Natural killer cell treated with Interleukin-12 subunit alpha and Interleukin-12 subunit beta and Interleukin-15 and Interleukin-18, amount 100 ng/mL, for 72 hours (primary cell): ENCODE data around the gene MGAT4B. TPM values are rescaled to one million over a fixed set of nuclear protein-coding genes. Genes with fewer than 3 reads are reported as not detected.

Experiments
- ATAC-seq, 2 donors: fragments of 150-1000 bp; cut with Tn5 transposase in 1 of 2; sonication (Bioruptor Pico), chemical (Tn5 transposase) in 1 of 2; 2 replicates each; pipeline ENCODE4 v1.10.0; 2021
- DNase-seq: peaks from one replicate; pipeline ENCODE4 v3.0.0; 2022; ENCODE audit warnings: low spot score
- H3K27ac Mint-ChIP-seq, 2 donors: 1 replicate in 1 of 2; 2 replicates in 1 of 2; pipeline ENCODE4 v1.8.0; 2022; ENCODE audit warnings: mixed read lengths in 2 of 2, mild to moderate bottlenecking in 1 of 2, moderate library complexity in 1 of 2
- H3K27me3 Mint-ChIP-seq, 2 donors: 1 replicate in 1 of 2; 2 replicates in 1 of 2; pipeline ENCODE4 v1.8.0; 2022; ENCODE audit warnings: mixed read lengths in 2 of 2
- H3K36me3 Mint-ChIP-seq: one replicate; pipeline ENCODE4 v1.8.0; 2022; ENCODE audit warnings: mixed read lengths
- H3K4me1 Mint-ChIP-seq, 2 donors: 1 replicate in 1 of 2; 2 replicates in 1 of 2; pipeline ENCODE4 v1.8.0; 2022; ENCODE audit warnings: low read depth in 2 of 2, mixed read lengths in 2 of 2, mild to moderate bottlenecking in 1 of 2
- H3K4me3 Mint-ChIP-seq: one replicate; pipeline ENCODE4 v1.8.0; 2022; ENCODE audit warnings: mixed read lengths
- H3K9me3 Mint-ChIP-seq: 2 replicates; pipeline ENCODE4 v1.8.0; 2022; ENCODE audit warnings: mixed read lengths
- total RNA-seq, 2 donors: library from RNA; stranded (reverse); gene quantifications; one replicate each; pipeline ENCODE4 v1.2.3, GENCODE V29; 2022

Gene MGAT4B
- total RNA-seq, 2 donors from 2014 or later = 73.2 to 105 TPM

DNA sequence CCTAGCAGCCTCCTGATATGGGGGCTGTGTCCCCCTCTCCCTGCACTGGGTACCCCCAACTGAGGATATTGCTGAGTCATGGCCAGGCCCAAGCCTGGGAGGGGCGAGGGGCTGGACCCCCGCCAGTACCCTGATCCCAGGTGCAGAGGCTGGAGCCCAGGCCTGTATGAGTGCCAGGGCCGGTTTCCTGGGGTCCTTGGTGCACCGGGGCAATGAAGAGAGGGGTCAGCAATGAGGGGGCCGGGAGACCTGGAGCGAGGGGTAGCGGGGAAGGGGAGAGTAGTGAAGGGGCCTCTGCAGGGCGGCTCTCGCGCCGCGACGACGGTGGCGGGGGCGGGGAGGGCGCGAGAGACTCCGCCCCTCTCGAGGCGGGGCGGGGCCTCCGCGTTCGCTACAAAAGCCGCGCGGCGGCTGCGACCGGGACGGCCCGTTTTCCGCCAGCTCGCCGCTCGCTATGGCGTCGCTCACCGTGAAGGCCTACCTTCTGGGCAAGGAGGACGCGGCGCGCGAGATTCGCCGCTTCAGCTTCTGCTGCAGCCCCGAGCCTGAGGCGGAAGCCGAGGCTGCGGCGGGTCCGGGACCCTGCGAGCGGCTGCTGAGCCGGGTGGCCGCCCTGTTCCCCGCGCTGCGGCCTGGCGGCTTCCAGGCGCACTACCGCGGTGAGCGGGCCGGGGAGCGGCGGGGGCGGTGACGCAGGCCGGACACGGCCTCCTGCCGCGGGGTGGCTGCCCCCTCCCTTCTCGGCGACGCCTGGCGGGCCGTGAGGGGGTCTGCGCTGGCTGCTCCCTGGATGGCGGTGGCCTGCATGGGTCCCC, 14.0 kb upstream of the MGAT4B start, which contains the start of gene SQSTM1:
Gene SQSTM1, plus strand, starts transcription at position 423 of the 815 bp plus-strand sequence. Its CDS starts 32 bp downstream, at position 455.
- Mint-ChIP-seq H3K27ac (peak within 1 kb of the TSS; percentile 90 to 96), H3K36me3 (peaks cover 13% of the 10 kb centered on the region), H3K27me3 (no peaks in the 10 kb centered on the region), H3K4me1 (peaks cover 45 to 49% of the 10 kb centered on the region in 2 donors), H3K4me3 (peak within 1 kb of the TSS; percentile 81), H3K9me3 (no peaks in the 10 kb centered on the region)
- ATAC-seq (peak; percentile 68 to 75), DNase-seq (peak; percentile 89)

DNA sequence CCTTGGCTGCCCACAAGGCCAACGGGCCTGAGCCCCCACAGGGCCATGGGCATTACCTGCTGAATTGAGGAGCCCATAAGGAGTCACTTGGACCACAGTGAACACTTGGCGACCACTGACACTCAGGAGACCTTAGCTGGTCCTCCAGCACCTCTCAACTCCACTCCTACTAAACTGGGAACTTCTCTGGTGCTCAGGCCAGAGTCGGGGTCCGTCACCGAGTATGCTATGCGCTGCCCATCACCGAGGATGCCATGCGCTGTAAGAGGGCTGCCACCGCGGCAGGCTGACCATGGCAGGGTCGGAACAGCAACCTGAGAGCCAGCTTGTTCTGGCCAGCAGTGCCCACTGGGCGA, 13.4 kb upstream of the MGAT4B start:
- DNase-seq = no peak
- peak overlapping the region; percentile 87 to 96 for H3K27ac Mint-ChIP-seq
- no peaks in the 10 kb centered on the region for H3K27me3 Mint-ChIP-seq
- H3K4me3 Mint-ChIP-seq = peak overlapping the region; percentile 74
- H3K9me3 Mint-ChIP-seq = no peaks in the 10 kb centered on the region
- H3K36me3 Mint-ChIP-seq = peaks cover 13% of the 10 kb centered on the region
- peaks cover 45 to 51% of the 10 kb centered on the region in 2 donors for H3K4me1 Mint-ChIP-seq
- ATAC-seq = no peak

DNA sequence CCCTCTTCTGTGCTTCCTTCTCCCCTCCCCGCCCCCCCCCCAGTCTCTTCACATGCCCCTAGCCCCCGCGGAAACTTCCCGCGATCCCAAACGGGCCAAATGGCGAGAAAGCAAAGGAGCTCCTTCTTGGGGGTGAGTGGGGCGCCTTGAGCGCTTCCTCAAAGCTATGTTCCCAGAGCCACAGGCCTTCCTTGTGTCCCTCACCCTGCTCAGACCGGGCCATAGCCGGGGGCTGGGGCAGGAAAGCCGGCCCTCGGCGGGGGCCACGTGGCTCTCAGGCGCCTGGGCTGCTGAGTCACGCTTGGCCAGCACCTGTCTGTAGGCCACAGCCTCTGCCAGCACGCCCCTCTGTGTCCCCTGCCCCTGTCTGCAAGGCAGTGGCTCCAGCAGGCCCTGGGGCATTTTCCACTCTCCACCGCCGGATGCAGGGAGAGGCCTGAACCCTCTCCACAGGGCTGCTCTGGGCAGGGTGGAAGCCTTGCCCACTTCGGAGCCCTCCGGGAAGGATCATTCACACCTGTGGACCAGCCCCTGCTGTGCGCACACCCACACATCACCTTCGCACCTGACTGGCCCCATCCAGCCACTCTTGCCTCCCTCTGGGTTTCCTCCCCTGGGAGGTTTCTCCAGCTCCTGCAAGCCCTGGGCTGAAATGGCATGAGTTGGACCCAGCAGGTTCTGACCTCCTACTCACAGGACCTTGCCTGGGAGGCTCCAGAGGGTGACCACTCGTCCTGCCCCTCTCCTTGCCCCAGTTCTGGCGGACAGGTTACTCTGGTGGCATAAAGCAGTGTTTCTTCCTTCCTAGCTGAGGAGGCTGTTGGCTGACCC, 12.8 kb upstream of the MGAT4B start:
- H3K27ac Mint-ChIP-seq = peak overlapping the region; percentile 87 to 96
- H3K4me3 Mint-ChIP-seq = peak overlapping the region; percentile 74
- H3K4me1 Mint-ChIP-seq = peaks cover 41 to 48% of the 10 kb centered on the region in 2 donors
- ATAC-seq = peak; percentile 48 to 58
- H3K27me3 Mint-ChIP-seq = no peaks in the 10 kb centered on the region
- DNase-seq = peak; percentile 85
- H3K36me3 Mint-ChIP-seq = peaks cover 10% of the 10 kb centered on the region
- H3K9me3 Mint-ChIP-seq = no peaks in the 10 kb centered on the region

DNA sequence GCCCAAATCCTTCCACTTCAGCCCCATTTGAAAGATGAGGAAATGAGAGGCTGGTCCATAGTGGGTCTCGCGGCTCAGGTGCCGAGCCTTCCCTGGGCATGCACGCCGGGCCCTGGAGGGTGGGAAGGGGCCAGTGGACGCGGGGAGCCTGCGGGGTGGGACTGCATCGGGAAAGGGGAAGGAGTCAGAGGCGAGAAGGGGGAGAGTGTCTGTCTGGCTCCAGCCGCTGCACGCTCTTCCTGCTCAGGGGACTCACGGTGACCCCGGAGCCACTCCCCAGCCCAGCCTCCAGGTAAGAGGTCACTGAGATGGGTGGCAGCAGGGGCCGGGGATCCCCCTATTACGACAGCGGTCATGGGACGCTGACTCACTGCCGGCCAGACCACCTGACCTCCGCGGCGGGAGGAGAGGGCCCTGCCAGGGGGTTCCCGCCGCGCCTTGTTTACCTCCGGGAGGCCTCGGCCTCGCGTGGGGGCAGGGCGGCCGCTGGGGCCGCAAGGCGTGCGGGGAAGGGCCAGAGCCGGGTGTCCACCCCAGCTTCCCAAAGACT, 12.2 kb upstream of the MGAT4B start:
- H3K36me3 Mint-ChIP-seq = peaks cover 7% of the 10 kb centered on the region
- no peaks in the 10 kb centered on the region for H3K9me3 Mint-ChIP-seq
- H3K27me3 Mint-ChIP-seq = no peaks in the 10 kb centered on the region
- peak overlapping the region; percentile 87 to 96 for H3K27ac Mint-ChIP-seq
- peak; percentile 99 for DNase-seq
- H3K4me1 Mint-ChIP-seq = peaks cover 39 to 44% of the 10 kb centered on the region in 2 donors
- H3K4me3 Mint-ChIP-seq = peak overlapping the region; percentile 75
- peak; percentile 78 to 84 for ATAC-seq

DNA sequence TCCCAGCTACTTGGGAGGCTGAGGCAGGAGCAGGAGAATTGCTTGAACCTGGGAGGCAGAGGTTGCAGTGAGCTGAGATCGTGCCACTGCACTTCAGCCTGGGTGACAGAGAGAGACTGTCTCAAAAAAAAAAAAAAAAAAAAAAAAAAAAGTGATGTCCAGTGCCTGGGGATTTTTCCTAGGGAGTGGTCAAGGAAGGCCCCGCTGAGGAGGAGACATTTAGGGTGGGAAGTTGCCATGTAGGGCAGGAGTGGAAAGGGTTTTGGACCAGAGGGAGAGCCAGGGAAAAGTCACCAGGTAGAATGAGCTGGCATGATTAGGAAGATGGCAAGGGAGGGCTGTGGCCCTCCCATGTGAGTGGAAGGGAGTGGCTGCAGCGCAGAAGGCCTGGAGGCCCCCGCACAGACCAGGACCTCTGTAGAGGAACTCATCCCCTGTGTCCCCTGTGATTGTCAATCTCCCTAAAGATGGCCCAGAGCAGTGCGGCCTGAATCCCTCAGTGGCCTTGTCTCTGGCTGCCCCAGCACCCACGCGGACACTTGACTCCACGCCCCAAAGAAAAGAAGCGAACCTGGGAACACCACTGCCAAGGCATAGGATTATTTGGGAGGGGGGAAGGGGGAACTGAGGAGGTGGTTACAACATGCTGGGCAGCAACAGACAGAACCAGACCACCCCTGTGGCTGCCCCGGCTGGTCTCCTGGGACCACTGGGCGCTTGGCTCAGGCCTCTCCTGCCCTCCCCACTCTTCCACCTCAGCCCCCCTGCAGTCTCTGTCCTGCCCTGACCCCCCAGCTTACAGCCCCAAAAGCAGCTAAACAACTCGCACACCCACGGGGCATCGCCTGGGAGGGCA, 11.5 kb upstream of the MGAT4B start:
- ATAC-seq = no peak
- peak overlapping the region; percentile 87 to 96 for H3K27ac Mint-ChIP-seq

DNA sequence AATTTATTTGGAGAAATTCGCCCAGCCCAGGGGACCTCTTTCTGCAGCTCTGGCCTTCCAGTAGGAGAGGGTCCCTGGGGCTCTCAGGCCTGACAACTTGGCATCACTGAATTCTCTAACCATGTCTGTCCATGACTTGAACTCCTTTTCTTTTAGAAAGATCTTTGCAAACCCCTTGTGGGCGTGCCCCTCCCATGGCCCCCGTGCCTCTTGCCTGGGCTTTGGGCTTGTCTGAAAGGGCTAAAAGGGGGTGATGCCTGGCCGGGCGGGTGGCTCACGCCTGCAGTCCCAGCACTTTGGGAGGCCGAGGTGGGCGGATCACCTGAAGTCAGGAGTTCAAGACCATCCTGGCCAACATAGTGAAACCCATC, 10.8 kb upstream of the MGAT4B start:
- Mint-ChIP-seq H3K27ac (peak overlapping the region; percentile 87 to 96), H3K4me1 (peaks cover 32 to 33% of the 10 kb centered on the region in 2 donors), H3K4me3 (peak overlapping the region; percentile 75), H3K36me3 (peaks cover 7% of the 10 kb centered on the region), H3K9me3 (no peaks in the 10 kb centered on the region), H3K27me3 (no peaks in the 10 kb centered on the region)
- no peak for DNase-seq
- no peak for ATAC-seq

More for the DNA sequence above, 11.5 kb upstream of the MGAT4B start:
- peak overlapping the region; percentile 75 for H3K4me3 Mint-ChIP-seq
- H3K27me3 Mint-ChIP-seq = no peaks in the 10 kb centered on the region
- no peak for DNase-seq
- H3K4me1 Mint-ChIP-seq = peaks cover 39 to 40% of the 10 kb centered on the region in 2 donors
- H3K9me3 Mint-ChIP-seq = no peaks in the 10 kb centered on the region
- peaks cover 7% of the 10 kb centered on the region for H3K36me3 Mint-ChIP-seq

DNA sequence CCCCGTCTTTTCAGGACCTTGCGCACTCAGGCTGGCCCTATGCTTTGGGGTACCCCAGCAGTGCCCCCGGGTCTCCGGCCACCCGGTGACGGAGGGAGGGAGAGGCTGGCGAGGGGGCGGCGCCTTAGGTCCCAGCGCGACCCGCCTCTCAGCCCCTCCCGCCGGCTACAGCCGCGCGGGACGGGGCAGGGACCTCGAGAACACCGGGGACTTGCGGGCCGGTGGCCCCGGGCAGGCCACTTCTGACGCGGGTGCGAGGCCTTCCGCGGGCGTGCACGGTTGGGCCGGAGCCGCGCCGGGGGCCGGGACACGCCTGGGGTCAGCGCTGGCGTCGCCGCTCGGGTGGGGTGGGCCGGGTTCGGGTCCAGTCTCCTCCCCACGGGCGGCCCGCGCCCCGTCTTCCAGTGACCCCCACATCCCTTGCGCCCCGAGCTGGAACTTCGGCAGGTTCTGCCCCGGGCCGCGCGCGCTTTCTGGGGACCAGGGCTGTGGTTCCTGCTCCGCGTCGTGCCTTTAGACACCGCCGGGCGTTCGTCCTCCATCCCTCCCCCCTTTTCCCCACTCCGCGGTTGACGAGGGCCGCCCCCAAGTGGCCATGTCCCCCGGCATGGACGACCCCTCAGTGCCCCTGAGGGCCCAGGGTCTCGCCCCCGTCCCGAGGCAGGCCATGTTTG, 10.3 kb upstream of the MGAT4B start:
- Mint-ChIP-seq H3K36me3 (peaks cover 2% of the 10 kb centered on the region), H3K4me3 (peak overlapping the region; percentile 75), H3K4me1 (peaks cover 27 to 28% of the 10 kb centered on the region in 2 donors), H3K27me3 (no peaks in the 10 kb centered on the region), H3K27ac (peak overlapping the region; percentile 87 to 96), H3K9me3 (no peaks in the 10 kb centered on the region)
- ATAC-seq (no peak), DNase-seq (no peak)

DNA sequence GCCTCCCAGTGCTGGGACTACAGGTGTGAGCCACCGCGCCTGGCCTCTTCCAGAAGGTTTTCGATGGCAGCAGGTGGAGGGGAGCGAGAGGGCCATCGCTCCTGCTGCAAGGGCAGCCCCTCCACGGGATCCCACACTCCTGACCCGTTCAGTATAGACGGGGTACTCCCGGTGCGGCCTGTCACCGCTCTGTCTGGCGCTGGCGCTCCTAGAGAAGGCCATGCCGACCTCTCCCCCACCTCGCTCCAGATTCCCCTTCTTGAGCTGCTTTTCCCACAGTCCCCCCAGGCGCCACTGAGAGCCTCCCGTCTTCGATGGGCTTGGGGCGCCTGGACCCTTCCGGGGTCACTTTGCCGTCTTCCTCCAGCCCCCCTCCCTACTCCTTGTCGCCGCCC, 9.7 kb upstream of the MGAT4B start:
- ATAC-seq (no peak), DNase-seq (no peak)
- Mint-ChIP-seq H3K4me3 (no peak overlapping the region), H3K27ac (no peak overlapping the region), H3K4me1 (peaks cover 22 to 25% of the 10 kb centered on the region in 2 donors), H3K27me3 (no peaks in the 10 kb centered on the region), H3K9me3 (no peaks in the 10 kb centered on the region), H3K36me3 (no peaks in the 10 kb centered on the region)

DNA sequence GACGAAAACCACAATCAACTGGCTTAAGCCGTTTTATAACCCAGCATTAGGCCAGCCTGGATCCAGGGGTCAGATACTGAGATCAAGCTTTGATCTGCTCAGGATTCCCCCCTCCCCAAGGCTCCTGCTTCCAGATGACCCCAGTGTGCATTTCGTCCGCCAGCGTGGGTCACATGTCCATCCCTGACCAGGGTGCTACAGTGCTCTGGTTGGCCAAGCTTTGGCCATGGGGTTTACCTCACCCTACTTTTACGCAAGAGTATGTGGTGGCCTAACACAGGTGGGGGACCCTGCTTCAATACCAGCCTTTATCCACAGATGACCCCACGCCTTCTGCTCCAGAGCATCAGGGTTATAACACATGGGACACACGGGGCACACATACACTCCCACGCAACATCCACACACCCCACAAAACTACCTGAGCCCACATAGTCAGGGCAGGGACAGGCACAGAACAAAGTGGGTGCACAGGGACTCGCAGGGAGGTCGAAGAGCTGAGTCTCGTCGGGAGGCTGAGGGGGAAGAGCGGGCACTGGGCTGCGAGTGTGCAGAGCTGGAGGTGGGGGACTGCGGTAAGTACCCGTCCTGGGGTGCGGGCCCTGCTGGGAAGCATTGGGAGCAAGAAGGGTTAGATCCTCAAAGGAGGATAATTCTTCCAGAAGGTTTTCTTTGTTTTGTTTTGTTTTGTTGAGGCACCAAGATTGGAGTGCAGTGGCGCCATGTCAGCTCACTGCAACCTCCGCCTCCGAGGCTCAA, 9.0 kb upstream of the MGAT4B start:
- Mint-ChIP-seq H3K9me3 (no peaks in the 10 kb centered on the region), H3K36me3 (no peaks in the 10 kb centered on the region)

DNA sequence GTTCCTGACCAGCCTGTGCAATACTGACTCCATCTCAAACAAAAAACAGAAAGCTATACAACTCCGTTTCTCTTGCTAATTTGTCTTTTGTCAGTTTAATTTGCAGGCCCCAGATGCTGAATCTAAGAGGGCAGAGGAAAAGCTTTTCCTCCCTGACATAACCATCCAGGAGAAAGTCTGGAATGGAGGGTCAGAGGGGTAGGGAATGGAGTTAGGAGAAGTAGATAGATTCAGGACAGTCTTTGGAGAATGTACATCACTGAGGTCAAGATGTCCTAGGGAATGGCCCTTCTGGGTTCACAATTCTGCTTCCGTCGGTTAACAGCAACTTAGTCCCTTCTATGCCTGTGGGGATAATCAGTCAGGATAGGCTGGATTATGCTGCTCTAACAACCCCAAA, 7.4 kb upstream of the MGAT4B start:
- Mint-ChIP-seq H3K9me3 (no peaks in the 10 kb centered on the region), H3K4me1 (peaks cover 13 to 15% of the 10 kb centered on the region in 2 donors), H3K36me3 (no peaks in the 10 kb centered on the region), H3K27me3 (no peaks in the 10 kb centered on the region), H3K27ac (no peak overlapping the region), H3K4me3 (no peak overlapping the region)
- no peak for DNase-seq
- ATAC-seq = no peak

More for the DNA sequence above, 9.0 kb upstream of the MGAT4B start:
- ATAC-seq = no peak
- Mint-ChIP-seq H3K27me3 (no peaks in the 10 kb centered on the region), H3K4me1 (peaks cover 21 to 25% of the 10 kb centered on the region in 2 donors), H3K27ac (peak overlapping the region in 1 of 2 donors; percentile 71), H3K4me3 (peak overlapping the region; percentile 67)
- no peak for DNase-seq

DNA sequence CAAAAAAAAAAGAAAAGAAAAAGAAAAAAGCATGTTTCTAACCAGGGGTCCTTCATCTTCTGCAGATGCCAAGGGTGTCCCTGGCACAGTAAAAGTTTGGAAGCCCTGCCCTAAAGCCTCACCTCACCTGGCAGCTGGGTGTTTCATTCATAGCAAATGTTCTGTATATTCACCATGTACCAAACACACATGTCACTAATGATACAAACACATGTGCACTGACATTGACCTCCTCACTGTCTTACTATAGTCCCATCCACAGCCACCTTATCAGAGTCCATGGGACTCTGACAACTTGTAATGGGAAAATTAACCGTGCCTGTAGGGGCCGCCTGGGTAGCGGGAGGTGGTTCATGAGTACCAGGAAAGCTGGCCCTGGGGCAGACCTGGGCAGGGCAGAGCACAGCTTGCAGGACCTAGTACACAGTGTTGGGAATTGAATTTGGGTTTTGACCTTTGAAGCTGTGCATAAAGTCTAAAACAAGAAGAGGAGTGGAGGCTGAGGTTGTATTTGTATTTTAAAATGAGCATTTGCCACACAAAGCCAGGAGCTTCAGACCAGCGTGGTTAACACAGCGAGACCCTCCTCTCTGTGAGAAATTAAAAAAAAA, 6.4 kb upstream of the MGAT4B start:
- Mint-ChIP-seq H3K4me1 (peaks cover 8 to 9% of the 10 kb centered on the region in 2 donors), H3K27ac (no peak overlapping the region), H3K9me3 (no peaks in the 10 kb centered on the region), H3K27me3 (no peaks in the 10 kb centered on the region), H3K36me3 (no peaks in the 10 kb centered on the region), H3K4me3 (no peak overlapping the region)
- no peak for DNase-seq
- no peak for ATAC-seq
